A673 (cell line): ENCODE data around the gene HP1BP3. TPM values are rescaled to one million over a fixed set of nuclear protein-coding genes. Genes with fewer than 3 reads are reported as not detected.

ENCODE experiments used
- BruUV-seq: library from RNA; stranded (reverse); fragments of 400-500 nt; replicated peaks from 2 replicates; lab custom pipeline; 2021; lab: Mats Ljungman, UMichigan
- CTCF ChIA-PET: fragments of 300-600 bp; sonication (Branson Sonifier 250); formaldehyde crosslinking; loops from one replicate; lab custom pipeline; 2022; ENCODE audit warnings: antibody characterized with exemption; lab: Charles Lee
- POLR2A ChIA-PET: fragments of 300-600 bp; sonication (Branson Sonifier 250); formaldehyde crosslinking; loops from one replicate; lab custom pipeline; 2022; ENCODE audit warnings: antibody characterized with exemption; ENCODE audit not compliant: low non-redundant PET; lab: Charles Lee
- DNase-seq: peaks from one replicate; pipeline ENCODE4 v3.0.0-alpha.2; 2015; ENCODE audit warnings: low spot score
- H3K27ac ChIP-seq: fragments of 200-600 bp; sonication (generic); 2 replicates; pipeline ENCODE4 v1.5.1; 2016; ENCODE audit warnings: mixed run types, low read depth, mild to moderate bottlenecking, mixed read lengths, antibody characterized with exemption, low read length; ENCODE audit not compliant: poor library complexity, severe bottlenecking
- H3K27me3 ChIP-seq: fragments of 200-600 bp; sonication (generic); replicated peaks from 2 replicates; pipeline ENCODE4 v1.6.1; 2017; ENCODE audit warnings: mixed run types, low read depth, mild to moderate bottlenecking, mixed read lengths, antibody characterized with exemption, low read length; ENCODE audit not compliant: insufficient read depth, poor library complexity
- H3K36me3 ChIP-seq: fragments of 200-600 bp; sonication (generic); 2 replicates; pipeline ENCODE4 v1.6.1; 2016; ENCODE audit warnings: mixed run types, mild to moderate bottlenecking, mixed read lengths, antibody characterized with exemption, low read length; ENCODE audit not compliant: insufficient read depth, poor library complexity, severe bottlenecking
- H3K4me1 ChIP-seq: fragments of 200-600 bp; sonication (generic); 2 replicates; pipeline ENCODE4 v1.6.1; 2017; ENCODE audit warnings: mixed run types, mild to moderate bottlenecking, mixed read lengths, antibody characterized with exemption, low read length; ENCODE audit not compliant: insufficient read depth, poor library complexity, severe bottlenecking
- H3K4me3 ChIP-seq: fragments of 200-600 bp; sonication (generic); 2 replicates; pipeline ENCODE4 v1.5.1; 2016; ENCODE audit warnings: low read depth, mixed run types, mild to moderate bottlenecking, mixed read lengths, low read length; ENCODE audit not compliant: poor library complexity, severe bottlenecking
- H3K9me3 ChIP-seq: fragments of 200-600 bp; sonication (generic); 2 replicates; pipeline ENCODE4 v1.6.1; 2016; ENCODE audit warnings: mixed run types, low read depth, mild to moderate bottlenecking, mixed read lengths, antibody characterized with exemption, low read length; ENCODE audit not compliant: poor library complexity, severe bottlenecking
- EZH2 ChIP-seq: fragments of 200-600 bp; sonication (generic); IDR thresholded peaks from 2 replicates; pipeline ENCODE4 v1.6.1; 2017; ENCODE audit warnings: borderline replicate concordance, low read depth, mild to moderate bottlenecking, mixed read lengths, antibody characterized with exemption, low read length; ENCODE audit not compliant: poor library complexity, severe bottlenecking
- intact Hi-C: fragments of 100-400 bp; cut with micrococcal nuclease; formaldehyde crosslinking; loops from one replicate; pipeline ENCODE4 v1.10.0; 2022; ENCODE audit not compliant: unreplicated experiment
- total RNA-seq: library from RNA; stranded (reverse); gene quantifications from 2 replicates; pipeline ENCODE4 v1.2.3, GENCODE V29; 2021
- TF ChIP-seq, protein P1 (sequence below): fragments of 300-800, 200-600 bp; sonication (generic); conservative IDR thresholded peaks from 2 replicates; pipeline ENCODE4 v1.5.1; 2017; ENCODE audit warnings: low read depth, mild to moderate bottlenecking, antibody characterized with exemption, low read length, moderate library complexity, mixed read lengths

Gene HP1BP3
- total RNA-seq, 1 experiment from 2014 or later = 337 TPM

GRCh38 chr1:20726932-20727745, 60.0 kb downstream of the HP1BP3 start:
- peaks cover 3% of the 10 kb centered on the region for H3K4me1 ChIP-seq
- intact Hi-C loops = no loop called here
- POLR2A ChIA-PET = no interaction called here
- H3K36me3 ChIP-seq = no peaks in the 10 kb centered on the region
- TF ChIP-seq EZH2 = no peak
- TF ChIP-seq, protein P1, sequence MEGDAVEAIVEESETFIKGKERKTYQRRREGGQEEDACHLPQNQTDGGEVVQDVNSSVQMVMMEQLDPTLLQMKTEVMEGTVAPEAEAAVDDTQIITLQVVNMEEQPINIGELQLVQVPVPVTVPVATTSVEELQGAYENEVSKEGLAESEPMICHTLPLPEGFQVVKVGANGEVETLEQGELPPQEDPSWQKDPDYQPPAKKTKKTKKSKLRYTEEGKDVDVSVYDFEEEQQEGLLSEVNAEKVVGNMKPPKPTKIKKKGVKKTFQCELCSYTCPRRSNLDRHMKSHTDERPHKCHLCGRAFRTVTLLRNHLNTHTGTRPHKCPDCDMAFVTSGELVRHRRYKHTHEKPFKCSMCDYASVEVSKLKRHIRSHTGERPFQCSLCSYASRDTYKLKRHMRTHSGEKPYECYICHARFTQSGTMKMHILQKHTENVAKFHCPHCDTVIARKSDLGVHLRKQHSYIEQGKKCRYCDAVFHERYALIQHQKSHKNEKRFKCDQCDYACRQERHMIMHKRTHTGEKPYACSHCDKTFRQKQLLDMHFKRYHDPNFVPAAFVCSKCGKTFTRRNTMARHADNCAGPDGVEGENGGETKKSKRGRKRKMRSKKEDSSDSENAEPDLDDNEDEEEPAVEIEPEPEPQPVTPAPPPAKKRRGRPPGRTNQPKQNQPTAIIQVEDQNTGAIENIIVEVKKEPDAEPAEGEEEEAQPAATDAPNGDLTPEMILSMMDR = no peak
- H3K4me3 ChIP-seq = no peak overlapping the region
- CTCF ChIA-PET = interaction anchor here (1.1 kb wide), 1 partner anchor 30 kb away, joined by 3 read pairs; no protein-coding TSS in a partner anchor
- no peak overlapping the region for H3K27ac ChIP-seq
- H3K9me3 ChIP-seq = no peaks in the 10 kb centered on the region
- H3K27me3 ChIP-seq = peaks cover 5% of the 10 kb centered on the region
- no TSS peak for BruUV-seq
- DNase-seq = no peak

DNA sequence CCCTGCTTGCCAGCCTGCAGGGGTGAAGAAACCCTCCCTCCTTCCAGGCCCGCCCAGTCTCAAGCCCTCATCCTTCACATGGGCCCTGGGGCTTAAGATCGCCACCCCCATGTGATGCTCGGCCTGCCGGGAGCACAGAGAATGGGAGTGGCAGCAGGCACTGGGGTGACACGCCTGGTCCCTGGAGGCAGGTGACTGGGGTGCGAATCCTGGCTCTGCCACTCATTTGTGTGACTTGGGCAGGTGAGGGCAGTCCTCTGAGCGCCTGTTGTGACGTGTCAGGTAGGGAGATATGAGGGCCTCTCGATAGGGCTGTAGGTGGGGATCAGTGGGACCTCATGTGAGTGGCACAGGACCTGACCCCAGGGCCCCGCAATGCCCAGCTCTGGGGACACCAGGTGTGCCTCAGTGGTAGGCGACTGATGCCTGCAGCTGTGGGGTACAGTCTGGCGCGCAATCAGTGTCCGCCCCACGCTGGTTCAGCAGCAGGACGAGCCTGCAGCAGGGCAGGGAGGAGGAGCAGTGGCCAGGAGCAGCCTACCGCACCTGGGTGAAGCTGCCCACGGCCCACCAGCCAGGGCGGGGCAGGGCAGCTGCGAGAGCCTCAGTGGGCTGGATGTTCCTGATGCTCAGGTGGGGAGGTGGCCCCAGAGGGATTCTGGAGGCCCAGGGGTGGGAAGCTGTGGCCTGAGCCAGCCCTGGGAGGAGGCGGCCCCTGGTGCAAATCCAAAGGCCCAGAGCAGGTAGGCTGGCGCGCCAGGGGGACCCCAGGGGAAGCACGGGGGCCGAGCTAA, 60.8 kb downstream of the HP1BP3 start:
- intact Hi-C loops = no loop called here
- Histone ChIP-seq H3K4me1 (peaks cover 3% of the 10 kb centered on the region), H3K27me3 (peaks cover 5% of the 10 kb centered on the region), H3K9me3 (no peaks in the 10 kb centered on the region), H3K27ac (no peak overlapping the region), H3K4me3 (no peak overlapping the region), H3K36me3 (no peaks in the 10 kb centered on the region)
- no peak for DNase-seq
- TF ChIP-seq, protein P1 = no peak
- no peak for TF ChIP-seq EZH2
- no TSS peak for BruUV-seq
- POLR2A ChIA-PET = no interaction called here
- CTCF ChIA-PET = no interaction called here

GRCh38 chr1:20725189-20726117, 61.7 kb downstream of the HP1BP3 start:
- Histone ChIP-seq H3K4me1 (no peaks in the 10 kb centered on the region), H3K27ac (no peak overlapping the region), H3K9me3 (no peaks in the 10 kb centered on the region), H3K27me3 (no peaks in the 10 kb centered on the region), H3K36me3 (no peaks in the 10 kb centered on the region), H3K4me3 (no peak overlapping the region)
- TF ChIP-seq, protein P1 = no peak
- TF ChIP-seq EZH2 = no peak
- ChIA-PET POLR2A (no interaction called here), CTCF (no interaction called here)
- BruUV-seq = no TSS peak
- DNase-seq = no peak
- intact Hi-C loops = no loop called here
